ENCODE results near the gene LDLRAP1. TPM values are rescaled to one million over a fixed set of nuclear protein-coding genes. Genes with fewer than 3 reads are reported as not detected.

LDLRAP1 gene
- total and polyA plus RNA-seq, 9 of the 15 experiments (the other 6 are each of a cell fraction or from before 2014, with no cell fraction given): 0.56 to 29.6 (median 16.2) TPM

DNA sequence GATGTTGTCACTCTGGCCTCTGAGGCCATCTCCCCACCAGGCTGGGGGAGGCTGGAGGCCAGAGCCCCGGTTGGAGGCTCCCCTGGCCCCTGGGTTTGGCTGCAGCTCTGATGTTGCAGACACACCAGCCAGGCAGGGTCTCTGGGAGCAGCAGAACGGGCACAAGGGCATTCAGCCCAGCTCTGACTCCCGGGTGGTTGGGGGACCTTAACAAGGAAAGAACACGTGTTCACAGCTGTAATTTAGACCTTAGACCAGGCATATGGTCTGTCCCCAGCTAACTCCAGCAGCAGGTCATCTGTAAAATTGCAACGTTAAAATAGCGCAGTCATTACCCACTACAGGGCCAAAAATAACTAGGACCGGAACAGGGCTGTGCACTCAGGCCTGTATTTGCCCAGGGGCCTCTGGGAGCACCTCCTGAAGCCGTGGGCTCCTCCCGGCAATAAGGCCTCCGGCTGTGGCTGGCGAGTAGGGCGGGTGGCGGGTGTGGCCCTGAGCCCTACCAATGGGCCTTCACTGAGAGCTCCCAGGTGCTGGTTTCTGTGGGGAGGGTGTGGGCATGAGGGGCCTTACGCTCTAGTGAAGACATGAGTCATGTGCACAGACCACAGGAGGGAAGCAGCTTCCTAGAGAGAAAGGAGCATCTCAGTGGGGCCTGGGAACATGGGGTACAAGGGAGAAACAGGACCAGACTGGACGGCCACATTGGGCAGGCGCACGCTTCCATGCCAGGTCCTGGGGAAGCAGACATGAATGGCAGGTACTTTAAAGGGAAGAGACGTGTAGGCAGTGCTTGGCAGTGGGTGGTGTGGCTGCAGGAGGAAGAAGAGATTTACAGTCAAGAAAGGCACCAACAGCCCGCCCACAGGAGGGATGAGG lies 6.1 kb downstream of the LDLRAP1 start (continued):
- TF ChIP-seq, protein P1, sequence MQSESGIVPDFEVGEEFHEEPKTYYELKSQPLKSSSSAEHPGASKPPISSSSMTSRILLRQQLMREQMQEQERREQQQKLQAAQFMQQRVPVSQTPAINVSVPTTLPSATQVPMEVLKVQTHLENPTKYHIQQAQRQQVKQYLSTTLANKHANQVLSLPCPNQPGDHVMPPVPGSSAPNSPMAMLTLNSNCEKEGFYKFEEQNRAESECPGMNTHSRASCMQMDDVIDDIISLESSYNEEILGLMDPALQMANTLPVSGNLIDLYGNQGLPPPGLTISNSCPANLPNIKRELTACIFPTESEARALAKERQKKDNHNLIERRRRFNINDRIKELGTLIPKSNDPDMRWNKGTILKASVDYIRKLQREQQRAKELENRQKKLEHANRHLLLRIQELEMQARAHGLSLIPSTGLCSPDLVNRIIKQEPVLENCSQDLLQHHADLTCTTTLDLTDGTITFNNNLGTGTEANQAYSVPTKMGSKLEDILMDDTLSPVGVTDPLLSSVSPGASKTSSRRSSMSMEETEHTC (IDR thresholded peaks at IDR 0.05): peak; percentile 61; the same call in 1 of the 2 replicates
- TF ChIP-seq, protein P2, sequence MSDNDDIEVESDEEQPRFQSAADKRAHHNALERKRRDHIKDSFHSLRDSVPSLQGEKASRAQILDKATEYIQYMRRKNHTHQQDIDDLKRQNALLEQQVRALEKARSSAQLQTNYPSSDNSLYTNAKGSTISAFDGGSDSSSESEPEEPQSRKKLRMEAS (CRISPR knock-in tag; IDR thresholded peaks at IDR 0.05): peak; percentile 95
- TF ChIP-seq KLF6 (CRISPR knock-in tag; IDR thresholded peaks at IDR 0.05; ENCODE audit: borderline replicate concordance): 0 out of 2 replicates have a peak, but pooled peaks have one; percentile 47
- no peak for TF ChIP-seq RBM22 (IDR thresholded peaks at IDR 0.05; ENCODE audit: low read depth, low read length, poor library complexity, severe bottlenecking)
- TF ChIP-seq FOSL1 (tag; conservative IDR thresholded peaks at IDR 0.05): no peak
- TF ChIP-seq ZNF586 (CRISPR knock-in tag; conservative IDR thresholded peaks at IDR 0.05): no peak
- 0 out of 2 replicates have a peak, but pooled peaks have one; percentile 11 for TF ChIP-seq GATAD2A (IDR thresholded peaks at IDR 0.05)
- TF ChIP-seq MTA1 (IDR thresholded peaks at IDR 0.05; ENCODE audit: borderline replicate concordance): 0 out of 2 replicates have a peak, but pooled peaks have one; percentile 9
- TF ChIP-seq NEUROD1 (IDR thresholded peaks at IDR 0.05; ENCODE audit: borderline replicate concordance, low read depth, low read length, partially characterized antibody): no peak
- no peak for TF ChIP-seq TAL1 (IDR thresholded peaks at IDR 0.05)
- TF ChIP-seq PHTF2 (CRISPR knock-in tag; IDR thresholded peaks at IDR 0.05): no peak
- TF ChIP-seq SAP30 (IDR thresholded peaks at IDR 0.05; ENCODE audit: borderline replicate concordance, insufficient read depth, low read depth, low read length, poor library complexity, severe bottlenecking): no peak
- TF ChIP-seq, protein P3, sequence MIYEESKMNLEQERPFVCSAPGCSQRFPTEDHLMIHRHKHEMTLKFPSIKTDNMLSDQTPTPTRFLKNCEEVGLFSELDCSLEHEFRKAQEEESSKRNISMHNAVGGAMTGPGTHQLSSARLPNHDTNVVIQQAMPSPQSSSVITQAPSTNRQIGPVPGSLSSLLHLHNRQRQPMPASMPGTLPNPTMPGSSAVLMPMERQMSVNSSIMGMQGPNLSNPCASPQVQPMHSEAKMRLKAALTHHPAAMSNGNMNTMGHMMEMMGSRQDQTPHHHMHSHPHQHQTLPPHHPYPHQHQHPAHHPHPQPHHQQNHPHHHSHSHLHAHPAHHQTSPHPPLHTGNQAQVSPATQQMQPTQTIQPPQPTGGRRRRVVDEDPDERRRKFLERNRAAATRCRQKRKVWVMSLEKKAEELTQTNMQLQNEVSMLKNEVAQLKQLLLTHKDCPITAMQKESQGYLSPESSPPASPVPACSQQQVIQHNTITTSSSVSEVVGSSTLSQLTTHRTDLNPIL (CRISPR knock-in tag; IDR thresholded peaks at IDR 0.05): no peak
- no peak for TF ChIP-seq PYGO2 (tag; IDR thresholded peaks at IDR 0.05)
- TF ChIP-seq, protein P4, sequence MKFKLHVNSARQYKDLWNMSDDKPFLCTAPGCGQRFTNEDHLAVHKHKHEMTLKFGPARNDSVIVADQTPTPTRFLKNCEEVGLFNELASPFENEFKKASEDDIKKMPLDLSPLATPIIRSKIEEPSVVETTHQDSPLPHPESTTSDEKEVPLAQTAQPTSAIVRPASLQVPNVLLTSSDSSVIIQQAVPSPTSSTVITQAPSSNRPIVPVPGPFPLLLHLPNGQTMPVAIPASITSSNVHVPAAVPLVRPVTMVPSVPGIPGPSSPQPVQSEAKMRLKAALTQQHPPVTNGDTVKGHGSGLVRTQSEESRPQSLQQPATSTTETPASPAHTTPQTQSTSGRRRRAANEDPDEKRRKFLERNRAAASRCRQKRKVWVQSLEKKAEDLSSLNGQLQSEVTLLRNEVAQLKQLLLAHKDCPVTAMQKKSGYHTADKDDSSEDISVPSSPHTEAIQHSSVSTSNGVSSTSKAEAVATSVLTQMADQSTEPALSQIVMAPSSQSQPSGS (CRISPR knock-in tag; IDR thresholded peaks at IDR 0.05): no peak
- TF ChIP-seq MIER1 (IDR thresholded peaks at IDR 0.05; ENCODE audit: low read depth): 0 out of 2 replicates have a peak, but pooled peaks have one; percentile 26
- no peak for TF ChIP-seq HDAC3 (IDR thresholded peaks at IDR 0.05; ENCODE audit: borderline replicate concordance, partially characterized antibody)
- TF ChIP-seq SMARCB1 (IDR thresholded peaks at IDR 0.05; ENCODE audit: insufficient read length, low read depth): no peak
- TF ChIP-seq, protein P5, sequence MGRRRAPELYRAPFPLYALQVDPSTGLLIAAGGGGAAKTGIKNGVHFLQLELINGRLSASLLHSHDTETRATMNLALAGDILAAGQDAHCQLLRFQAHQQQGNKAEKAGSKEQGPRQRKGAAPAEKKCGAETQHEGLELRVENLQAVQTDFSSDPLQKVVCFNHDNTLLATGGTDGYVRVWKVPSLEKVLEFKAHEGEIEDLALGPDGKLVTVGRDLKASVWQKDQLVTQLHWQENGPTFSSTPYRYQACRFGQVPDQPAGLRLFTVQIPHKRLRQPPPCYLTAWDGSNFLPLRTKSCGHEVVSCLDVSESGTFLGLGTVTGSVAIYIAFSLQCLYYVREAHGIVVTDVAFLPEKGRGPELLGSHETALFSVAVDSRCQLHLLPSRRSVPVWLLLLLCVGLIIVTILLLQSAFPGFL (CRISPR knock-in tag; IDR thresholded peaks at IDR 0.05): no peak
- TF ChIP-seq EWSR1 (IDR thresholded peaks at IDR 0.05; ENCODE audit: borderline replicate concordance, low read depth, partially characterized antibody): no peak
- TF ChIP-seq ZKSCAN3 (CRISPR knock-in tag; IDR thresholded peaks at IDR 0.05): no peak
- peak; percentile 67; the same call in 1 of the 2 replicates for TF ChIP-seq PHF21A (IDR thresholded peaks at IDR 0.05; ENCODE audit: borderline replicate concordance, low read depth)

All from K562 (cell line).